Activated gamma-delta T cell treated with anti-CD3 and anti-CD28 coated beads, Interleukin-2, amount 50 U/mL, for 16 hours (primary cell): Measurements from ENCODE around the gene KBTBD12.

Experiments used
- DNase-seq: peaks from one replicate; pipeline ENCODE4 v3.0.0-alpha.2; 2020; ENCODE audit warnings: low read depth

The KBTBD12 gene

DNA sequence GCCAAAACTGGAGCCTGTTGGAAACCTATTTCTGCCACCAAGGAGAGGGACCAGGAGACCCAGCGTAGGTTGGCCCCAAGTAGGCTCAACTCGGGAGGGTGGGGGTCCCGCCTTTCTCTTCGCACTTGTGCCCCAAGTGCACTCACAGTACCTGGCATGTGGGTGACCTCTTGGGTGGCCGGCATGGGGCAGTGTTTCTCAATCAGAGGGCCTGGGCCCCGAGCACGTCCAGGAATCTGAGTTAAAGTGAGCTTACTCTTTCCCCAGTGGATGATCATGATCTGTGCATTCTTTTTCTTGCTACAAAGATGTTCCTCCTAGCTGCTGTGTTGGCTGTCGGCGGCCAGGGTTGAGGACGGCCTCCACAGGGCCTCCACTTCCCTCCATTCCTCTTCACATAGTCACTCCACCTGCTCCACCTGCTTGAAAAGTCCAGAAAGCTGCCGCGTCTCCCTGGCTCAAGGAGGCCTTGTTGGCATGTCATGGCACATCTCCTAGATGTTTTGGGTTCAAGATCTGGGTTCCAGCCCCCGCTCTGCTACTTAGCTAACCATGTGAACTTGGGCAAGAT is 70.7 kb downstream of the KBTBD12 start:
- no peak for DNase-seq

DNA sequence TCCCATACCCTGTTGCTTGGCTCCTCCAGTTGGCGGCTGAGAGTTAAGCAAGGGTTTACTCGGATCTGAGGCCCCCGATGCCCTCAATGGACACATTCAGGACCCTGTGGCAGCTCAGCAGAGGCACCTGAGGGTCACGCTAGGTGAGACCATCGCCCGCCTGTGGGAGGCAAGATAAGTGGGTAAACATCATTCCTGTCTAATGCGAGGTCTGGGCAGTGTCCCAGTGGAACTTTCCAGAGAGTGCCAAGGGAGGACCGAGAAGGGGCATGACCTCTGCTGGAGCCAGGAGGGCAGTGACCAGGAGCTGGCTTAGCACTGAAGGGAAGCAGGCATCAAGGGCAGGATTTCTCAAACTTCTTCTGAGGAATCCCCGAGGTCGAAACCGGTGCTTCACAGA is 71.8 kb downstream of the KBTBD12 start:
- DNase-seq, result no peak

DNA sequence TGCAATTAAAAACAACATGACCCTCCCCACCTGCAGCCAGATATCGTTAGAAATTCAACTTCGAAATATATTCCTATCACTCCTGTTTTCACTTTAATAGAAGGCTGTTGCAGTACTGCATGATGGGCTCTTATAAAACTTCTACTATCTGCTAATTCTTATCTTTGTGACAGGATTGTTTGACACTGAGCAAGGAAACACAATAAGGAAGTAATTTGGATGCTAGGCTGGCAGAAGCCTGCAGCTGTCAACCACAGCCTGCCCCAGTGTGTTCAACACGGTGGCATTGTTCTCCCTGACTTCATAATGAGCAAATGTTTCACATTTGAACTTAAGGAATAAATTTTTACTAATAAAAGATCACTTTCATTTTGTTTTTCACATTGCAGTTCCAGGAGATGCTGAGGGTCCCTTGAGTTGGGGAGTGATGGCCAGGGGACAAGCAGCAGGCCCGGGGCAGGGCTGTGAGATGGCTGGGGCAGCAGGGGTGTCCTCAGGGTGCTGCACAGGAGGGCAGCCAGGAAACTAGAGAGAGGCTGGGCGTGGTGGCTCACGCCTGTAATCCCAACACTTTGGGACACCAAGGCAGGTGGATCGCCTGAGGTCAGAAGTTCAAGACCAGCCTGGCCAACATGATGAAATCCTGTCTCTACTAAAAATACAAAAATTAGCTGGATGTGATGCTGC is 72.4 kb downstream of the KBTBD12 start:
- no peak for DNase-seq

DNA sequence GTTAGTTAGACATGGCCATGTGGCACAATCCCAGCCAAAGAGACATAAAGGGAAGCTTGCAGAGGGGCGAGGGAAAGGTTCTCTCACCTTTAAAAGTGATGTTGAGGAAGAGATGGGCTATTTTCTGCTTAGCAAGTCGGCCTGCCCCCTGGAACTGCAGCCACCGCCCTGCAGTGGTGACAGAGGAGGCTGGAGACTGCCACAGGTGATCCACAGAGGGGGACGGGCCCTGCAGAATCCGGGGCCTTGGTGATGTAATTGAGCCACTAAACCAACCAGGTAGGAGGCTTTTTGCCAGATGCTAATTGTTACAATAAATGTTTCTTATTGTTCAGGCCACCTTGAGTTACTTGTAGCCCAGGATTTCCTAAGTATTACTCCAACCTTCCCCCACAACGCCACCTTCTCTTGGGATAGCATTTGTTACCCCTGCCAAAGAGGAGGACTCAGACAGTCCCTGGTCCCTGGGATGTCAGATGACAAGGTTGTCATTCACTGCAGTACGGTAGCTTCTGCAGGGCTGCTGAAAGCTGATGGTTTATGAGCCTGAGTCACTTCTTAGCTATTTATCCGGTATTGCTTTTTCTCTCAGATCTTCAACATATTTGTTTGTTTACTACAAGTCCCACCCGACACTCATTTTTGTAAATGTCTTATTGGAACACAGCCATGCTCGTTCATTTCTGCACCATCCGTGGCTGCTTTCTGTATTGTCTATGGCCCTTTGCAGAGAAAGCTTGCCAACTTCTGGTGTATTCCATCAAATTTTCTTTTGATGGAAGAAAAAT is 73.9 kb downstream of the KBTBD12 start:
- no peak for DNase-seq

DNA sequence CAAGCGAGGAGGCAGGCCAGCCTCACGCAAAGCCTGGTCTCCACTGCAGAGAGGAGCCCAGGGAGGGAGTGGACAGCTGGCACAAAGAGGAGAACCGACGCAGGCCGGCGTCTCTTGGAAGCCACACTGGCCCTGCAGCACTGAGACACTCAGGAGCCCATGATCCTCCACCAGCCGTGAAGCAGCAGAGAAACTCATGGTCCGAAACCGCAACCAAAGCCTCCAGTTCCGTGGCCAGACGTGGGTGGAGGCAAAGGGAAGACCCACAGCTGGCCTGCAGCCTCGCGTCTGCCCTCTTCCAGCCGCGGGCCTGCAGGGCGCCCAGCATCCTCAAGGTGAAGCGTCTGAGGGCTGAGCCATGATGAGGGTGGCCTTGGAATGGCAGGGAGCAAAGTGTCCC is 75.0 kb downstream of the KBTBD12 start:
- no peak for DNase-seq

DNA sequence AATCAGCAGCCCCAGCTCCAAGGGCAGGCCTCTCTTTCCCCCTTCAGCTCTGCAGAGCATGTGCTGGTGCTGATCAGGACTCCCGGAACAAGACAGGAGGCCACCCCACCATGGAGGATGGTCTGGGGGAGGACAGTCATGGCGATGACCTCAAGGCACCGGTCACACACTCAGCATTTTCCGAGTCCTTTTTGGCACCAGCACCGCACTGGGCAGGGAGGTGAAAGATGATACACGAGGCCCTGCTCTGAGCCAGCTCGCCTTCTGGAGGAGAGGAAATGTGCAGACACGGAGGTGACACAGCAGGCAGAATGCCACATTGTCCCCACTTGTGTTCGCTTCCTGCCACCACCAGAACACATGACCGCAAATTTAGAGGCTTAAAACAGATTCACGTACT is 75.4 kb downstream of the KBTBD12 start:
- no peak for DNase-seq

DNA sequence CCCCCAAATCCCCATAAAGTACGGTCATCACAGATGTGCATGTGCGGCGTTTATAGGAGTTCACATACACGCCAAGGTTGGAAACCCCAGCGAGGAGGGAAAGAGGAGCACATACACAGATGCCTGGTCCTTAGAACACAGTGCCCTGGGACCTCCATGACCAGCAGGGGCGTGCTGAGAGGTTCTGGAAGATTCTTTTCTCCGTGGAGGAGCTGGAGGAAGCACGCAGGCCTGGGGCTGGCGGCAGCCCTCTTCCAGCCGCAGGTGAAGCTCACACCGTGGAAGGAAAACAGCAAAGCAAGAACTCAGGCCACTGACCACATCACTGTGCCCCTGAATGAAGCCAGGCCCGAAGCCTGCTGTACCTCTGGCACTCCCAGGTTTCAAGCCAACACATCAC is 76.2 kb downstream of the KBTBD12 start:
- DNase-seq, result no peak

DNA sequence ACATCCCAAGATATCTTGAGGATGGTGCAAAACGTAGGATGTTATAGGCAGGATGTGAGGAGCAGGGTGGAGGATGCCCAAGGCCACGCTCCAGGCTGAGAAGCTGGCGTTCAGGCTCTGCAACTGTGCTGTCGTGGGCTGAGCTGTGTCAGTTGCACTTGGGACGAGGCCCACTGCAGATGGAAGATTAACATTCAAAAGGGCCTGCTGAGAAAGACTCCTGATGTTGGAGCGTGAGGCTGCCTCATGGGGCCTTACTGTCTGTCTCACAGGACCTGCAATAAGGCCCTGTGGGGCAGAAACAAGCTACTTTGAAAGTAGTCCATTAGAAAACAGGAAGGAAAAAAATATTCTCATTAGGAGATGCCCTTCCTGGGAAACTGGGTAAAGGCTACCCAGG is 76.6 kb downstream of the KBTBD12 start:
- no peak for DNase-seq

DNA sequence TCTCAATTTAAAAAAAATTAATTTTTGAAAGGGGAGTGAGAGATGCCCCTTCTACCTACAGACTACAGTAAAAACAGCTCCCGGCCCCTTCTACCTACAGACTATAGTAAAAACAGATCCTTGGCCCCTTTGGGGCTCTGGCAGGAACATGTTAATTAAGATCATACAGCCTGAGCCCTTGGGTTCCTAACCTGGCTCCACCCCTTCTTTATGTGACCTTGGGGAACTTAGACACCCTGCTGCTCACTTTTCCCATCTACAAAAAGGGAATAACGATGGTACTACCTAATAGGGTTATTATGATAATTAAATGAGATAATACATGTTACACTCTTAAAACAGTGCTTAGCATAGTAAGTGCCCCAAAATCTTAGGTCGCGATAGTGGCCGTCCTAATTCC is 77.1 kb downstream of the KBTBD12 start:
- no peak for DNase-seq

DNA sequence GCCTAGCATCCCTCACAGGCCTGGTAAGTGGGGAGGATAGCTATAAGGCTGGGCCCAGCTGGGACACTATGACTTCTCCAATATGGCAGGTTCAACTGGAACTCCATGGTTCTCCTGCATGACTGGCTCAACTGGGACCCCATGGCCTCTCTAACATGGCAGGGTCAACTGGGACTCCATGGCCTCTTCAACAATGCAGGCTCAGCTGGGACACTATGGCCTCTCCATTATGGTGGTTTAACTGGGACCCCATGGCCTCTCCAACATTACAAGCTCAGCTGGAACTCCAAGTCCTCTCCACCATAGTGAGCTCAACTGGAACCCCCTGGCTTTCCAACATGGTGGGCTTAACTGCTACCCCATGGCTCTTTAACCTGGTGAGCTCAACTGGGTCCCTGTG is 79.0 kb downstream of the KBTBD12 start:
- DNase-seq, result no peak

DNA sequence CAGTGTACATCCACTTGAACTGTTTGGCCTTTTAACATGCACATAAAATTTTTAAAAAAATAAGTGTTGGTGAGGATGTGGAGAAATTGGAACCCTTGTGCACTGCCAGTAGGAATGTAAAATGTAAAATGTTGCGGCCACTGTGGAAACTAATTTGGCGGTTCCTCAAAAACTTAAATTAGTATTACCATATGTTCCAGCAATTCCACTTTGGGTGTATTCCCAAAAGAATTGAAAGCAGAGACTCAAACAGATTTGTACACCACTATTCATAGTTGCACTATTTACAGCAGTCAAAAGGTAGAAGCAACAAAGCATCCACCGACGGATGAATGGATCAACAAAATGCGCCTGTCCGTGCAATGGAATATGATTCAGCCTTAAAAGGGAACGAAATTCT is 82.0 kb downstream of the KBTBD12 start:
- DNase-seq, result no peak

DNA sequence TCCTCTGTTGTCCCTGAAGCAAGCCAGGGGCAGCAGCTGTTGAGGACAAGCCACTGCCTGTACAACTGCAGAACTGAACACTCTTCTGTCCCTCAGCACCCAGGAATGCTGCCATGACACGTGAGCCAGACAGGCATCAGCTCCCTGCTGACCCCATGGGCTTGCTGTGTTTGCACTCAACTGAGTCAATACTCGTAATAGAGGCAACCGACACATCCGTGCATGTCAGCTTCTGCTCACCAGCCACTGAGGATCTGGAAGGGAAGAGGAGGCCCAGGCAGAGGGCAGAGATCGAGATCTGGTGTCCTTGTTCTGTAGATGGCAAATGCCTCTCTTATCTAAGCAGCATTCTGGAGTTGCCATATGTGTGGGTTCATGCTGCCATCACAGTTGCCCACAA is 82.9 kb downstream of the KBTBD12 start:
- DNase-seq, result no peak

DNA sequence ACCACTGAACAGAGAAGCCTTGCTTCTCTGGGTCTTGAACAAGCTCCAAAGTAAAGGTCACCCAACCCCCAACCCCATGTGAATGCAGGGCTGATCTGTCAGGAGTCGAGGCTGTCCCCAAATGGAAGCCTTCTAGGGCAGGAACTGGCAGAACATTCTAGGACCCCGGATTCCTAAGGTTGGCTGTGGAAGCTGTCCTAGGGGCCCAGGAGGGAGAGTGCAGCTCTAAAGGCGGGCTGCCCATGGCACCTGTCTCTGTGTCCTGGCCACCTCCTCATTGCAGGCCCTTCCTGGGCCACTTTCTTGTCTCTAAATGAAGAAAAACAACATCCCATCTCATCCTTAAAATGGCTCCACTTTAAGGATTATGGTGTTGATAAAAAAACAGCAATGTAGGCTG is 83.6 kb downstream of the KBTBD12 start:
- DNase-seq, result no peak

DNA sequence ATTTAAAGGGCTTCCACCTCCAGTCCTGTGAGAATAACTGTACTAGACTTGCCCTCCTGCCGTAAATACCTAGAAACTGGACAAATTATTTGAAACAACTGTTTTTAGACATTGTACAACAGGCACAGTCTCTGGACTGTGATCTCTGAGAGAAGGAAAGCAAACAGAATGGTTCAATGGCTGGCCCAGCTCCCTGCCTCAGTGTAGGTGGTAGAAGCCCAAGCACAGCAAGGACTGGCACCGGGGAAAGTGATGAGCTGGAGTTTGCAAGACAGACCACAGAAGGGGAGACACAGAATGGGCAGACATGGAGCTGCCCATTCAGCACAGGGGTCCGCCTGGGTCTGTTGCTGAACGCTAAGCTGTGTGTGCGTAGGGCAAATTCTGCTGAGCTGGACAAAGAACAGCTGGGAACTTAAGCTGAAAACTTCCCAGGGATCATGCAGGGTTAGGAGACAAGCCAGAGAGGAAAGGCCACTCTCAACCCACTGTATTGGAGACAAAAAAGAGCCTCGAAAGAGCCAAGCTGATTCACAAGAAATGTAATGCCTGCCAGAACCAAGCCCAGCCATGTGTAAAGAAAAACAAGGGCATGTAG is 84.6 kb downstream of the KBTBD12 start:
- no peak for DNase-seq

DNA sequence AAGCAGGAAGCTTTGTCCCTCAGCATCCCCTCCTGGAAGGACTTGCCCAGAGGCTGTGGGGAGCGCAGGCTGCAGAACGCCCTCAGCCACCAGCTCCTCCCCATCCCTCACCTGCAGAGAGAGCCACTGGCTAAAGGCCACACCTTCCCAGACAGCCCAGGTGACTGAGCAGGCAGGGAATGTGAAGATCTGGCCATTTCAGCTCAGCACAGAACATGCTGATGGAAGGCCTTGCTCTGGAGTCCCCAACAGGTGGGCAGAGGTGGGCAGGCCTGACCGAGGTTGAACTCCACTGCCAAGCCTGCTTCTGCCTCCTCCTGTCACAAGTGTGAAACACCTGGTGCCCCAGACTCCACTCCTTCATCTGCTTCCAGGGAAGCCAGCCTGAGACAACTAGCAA is 86.5 kb downstream of the KBTBD12 start:
- no peak for DNase-seq

DNA sequence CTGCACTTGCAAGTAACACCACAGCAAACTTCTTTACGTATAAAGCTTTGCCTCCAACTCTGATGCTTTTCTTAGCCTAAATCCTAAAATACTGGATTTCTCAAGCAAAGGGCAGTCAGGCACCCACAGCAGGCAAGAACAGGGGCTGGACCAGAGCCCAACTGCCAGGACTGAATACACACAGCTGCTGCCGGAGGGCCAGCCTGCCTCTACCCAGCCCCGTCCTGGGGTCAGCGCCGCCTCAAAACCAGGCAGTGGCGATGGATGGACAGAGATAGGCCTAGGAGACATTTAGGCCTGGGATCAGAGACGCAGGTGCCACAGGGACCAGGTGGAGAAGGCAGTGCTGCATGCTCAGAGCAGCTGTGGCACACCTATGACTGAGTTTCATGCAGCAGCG is 89.6 kb downstream of the KBTBD12 start:
- DNase-seq, result no peak

DNA sequence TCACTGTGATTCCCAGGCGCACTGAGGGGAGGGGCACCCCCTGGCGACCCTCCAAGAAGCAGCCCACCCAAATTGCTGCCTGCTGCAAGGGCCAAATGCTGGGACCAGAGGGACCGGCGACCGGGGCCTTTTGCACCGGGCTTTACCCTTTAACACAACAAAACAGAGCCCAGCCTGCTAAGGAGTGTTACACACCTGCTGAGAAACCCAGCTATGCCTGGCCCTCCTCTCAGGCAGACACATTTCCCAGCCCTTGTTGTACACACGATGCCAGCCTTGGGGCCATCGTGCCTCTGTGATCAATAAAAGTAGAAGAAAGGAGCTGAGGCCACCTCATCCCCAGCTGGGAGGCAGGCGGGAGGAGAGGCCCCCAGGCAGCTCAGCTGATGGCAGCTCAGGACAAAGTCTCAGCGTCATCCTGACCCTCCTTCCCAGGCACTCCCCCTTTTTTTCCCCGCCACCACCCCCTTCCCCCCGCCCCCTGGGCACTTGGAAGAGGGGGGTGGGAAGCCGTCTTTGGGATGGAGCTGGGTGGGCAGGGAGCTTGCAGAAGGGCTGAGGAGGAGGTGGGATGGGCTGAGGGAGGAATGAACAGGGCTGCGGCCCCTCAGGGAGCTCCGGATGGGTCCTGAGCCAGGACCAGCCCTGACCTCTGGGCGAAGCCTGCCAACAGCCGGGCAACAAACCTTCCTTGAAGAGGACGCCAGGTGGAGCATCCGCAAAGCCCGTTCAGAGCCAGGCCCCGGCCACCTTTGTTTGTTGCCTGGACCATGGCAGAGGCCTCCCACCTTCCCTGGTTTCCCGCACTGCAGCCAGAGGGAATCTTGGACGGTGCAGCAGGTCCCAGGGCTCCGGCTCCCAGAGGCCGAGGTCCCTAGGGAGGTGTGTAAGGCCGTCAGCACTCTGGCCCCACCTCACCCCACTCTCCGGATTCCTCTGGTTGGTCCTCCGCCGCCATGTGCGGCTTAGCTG is 91.3 kb downstream of the KBTBD12 start:
- DNase-seq, result no peak

DNA sequence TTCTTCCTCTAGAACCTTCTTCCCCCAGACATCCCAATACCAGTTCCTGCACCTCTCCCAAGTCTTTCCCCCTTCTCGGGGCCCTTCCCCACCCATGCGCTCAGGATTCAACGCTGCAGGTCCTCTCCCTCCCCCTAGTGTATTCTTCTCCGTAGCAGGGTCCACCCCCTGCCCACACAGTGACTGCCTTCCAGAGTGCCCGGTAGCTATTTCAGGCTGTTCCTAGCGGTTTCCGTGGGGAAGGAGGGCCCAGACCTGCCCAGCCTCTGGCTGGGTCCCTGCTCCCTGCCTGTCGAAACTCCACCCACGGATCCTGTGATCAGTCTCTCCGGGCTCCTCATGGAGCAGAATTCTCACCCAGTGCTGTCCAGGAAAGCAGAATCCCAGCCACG is 92.0 kb downstream of the KBTBD12 start:
- DNase-seq, result no peak

DNA sequence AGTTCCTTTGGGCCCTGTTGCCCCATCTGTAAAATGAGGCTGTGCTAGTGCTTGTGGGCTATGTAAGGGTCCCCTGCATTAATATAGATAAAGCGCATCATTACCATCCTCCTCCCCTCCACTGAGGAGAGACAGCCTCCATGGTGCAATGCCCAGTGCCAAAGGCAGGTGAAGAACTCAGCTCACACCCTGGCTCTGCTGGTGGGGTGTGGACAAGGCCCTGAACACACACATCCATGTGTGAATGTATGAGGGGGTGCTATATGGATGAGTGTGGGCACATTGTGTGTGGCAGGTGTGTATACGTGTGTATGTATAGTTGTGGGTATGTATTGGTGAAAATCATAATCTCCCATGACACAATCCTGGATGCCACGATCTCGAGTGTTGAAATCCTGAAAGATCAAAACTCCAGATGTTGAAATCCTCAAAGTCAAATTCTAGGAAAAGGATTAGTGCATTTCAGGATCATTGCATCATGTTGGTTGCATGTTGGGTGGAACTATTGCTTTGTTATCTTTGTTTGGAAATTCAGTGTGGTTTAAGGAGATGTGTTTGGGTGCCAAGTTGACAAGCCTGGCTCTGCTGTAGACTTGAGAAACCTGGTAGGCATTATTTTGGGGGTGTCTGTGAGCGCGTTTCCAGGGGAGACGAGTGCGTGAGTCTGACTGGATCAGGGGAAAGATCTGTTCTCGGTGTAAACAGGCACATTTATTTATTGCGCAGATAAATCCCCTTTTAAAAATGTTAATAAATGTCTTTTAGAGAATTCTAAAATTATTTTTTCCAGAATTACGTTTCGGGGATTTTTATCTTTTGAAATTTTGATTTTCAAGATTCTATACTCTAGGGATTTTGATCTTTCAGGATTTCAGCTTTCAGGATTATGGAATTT is 95.2 kb downstream of the KBTBD12 start:
- DNase-seq, result no peak

DNA sequence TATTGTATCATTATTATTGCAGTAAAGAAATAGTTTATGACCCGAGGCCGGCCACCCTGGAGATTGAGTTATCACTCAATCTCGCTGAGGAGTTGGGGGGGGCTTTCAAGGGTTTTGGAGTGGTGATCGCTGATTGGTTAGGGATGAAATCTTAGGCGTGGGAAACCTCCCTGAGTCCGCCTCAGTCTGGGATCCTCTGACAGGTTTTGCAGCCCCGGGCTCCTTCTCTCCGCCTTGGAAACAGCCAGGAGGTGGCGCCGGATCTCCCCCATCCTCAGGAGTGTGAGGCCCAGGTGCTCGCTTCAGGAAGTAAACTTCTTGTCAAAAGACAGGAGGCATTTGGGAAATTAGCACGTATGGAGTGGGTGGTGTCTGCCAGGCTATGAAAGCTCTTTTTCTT is 96.1 kb downstream of the KBTBD12 start:
- DNase-seq, result no peak

DNA sequence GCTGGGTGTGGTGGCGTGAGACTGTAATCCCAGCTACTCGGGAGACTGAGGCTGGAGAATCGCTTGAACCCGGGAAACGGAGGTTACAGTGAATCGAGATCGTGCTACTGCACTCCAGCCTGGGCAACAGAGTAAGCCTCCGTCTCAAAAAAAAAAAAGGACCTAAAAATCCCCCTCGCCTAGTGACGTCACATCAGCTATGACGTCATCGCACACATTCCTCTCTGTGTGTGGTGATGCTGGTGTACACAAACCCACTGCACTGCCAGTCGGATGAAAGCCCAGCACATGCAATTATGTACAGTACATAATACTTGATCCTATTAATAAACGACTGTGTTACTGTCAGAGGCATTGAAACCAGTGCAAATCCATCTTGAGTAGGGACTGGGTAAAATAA is 97.0 kb downstream of the KBTBD12 start:
- DNase-seq, result no peak
